Stimulated activated naive CD8-positive, alpha-beta T cell treated with anti-CD3 and anti-CD28 coated beads, Interleukin-15, Interleukin-2, amounts not matched to agents 100 U/mL and 50 U/mL, for 24 hours (primary cell): Measurements from ENCODE around the gene SLC22A12.

Experiments used
- ATAC-seq: fragments of 150-1000 bp; cut with Tn5 transposase; one replicate; pipeline ENCODE4 v1.10.0; 2021
- DNase-seq: peaks from one replicate; pipeline ENCODE4 v3.0.0; 2021

The SLC22A12 gene

DNA sequence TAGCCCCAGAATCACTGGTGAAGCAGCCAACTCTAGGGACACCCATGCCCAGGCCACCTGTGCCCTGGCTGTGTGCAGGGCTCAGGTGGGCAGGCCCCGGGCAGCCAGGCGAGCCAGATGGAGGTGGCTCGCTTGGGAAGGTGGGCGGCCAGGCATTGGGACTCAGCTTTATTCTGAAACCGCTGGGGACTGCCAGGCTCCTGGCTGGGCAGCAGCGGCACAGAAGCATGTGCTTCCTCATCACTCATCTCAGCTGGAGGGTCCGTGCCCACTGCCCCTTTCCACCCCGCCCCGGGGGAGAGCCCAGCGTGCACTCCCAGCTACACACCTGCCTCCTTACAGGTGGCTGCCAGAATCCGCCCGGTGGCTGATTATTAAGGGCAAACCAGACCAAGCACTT, 27.1 kb upstream of the SLC22A12 start:
- no peak for ATAC-seq

DNA sequence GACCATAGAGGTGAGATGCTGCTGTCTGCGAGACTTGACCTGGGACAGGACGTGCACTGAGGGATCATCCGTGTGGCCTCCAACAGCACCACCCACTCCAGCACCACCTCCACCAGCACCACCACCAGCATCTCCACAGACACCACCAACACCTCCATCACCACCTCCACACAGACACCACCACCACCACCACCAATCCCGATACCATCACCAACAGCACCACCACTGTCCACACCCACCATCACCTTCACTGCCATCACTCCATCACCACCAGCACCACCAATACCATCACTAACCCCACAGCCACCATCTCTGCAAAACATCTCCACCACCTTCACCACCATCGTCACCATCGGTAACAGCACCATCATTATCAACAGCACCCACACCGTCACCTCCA, 26.6 kb upstream of the SLC22A12 start:
- DNase-seq = no peak
- no peak for ATAC-seq

More for the DNA sequence above, 27.1 kb upstream of the SLC22A12 start:
- no peak for DNase-seq

DNA sequence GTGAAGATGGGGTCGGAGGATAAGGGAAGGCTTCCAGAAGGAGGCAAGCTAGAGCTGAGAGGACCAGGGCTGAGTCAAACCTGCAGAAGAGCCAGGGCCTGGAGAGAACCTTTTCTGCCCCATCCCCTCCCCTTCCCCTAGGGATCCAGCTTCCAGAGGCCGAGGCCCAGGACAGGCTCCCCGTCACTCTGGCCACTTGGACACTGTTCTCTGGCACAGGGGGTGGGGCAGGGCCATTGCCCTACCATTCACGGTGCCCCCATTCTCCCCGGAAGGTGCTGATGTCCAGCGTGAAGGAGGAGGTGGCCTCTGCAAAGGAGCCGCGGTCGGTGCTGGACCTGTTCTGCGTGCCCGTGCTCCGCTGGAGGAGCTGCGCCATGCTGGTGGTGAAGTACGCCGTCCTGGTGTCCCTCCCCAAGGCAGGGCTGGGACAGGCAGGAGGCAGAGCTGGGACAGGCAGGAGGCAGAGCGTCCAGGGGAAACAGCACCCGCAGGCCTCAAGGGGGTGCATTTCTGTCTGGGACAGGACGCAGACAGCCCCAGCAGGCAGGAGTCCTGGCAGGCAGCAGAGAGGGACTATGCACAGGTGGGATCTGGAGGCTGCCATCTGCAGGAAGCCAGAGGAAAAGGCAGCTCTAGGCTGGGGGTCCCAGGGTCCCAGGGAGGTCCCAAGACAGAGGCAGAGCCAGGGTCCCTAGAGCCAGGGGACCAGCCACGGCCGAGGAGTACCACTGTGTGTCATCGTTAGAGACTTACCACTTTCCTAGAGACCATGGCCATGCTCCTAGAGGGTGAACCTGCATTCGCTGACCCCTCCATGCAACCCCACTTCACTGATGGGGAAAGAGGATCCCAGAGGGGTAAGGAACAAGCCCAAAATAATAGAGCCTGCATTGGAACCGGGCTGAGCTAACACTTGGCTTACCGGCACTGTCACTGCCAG, 25.8 kb upstream of the SLC22A12 start:
- DNase-seq (no peak), ATAC-seq (no peak)

DNA sequence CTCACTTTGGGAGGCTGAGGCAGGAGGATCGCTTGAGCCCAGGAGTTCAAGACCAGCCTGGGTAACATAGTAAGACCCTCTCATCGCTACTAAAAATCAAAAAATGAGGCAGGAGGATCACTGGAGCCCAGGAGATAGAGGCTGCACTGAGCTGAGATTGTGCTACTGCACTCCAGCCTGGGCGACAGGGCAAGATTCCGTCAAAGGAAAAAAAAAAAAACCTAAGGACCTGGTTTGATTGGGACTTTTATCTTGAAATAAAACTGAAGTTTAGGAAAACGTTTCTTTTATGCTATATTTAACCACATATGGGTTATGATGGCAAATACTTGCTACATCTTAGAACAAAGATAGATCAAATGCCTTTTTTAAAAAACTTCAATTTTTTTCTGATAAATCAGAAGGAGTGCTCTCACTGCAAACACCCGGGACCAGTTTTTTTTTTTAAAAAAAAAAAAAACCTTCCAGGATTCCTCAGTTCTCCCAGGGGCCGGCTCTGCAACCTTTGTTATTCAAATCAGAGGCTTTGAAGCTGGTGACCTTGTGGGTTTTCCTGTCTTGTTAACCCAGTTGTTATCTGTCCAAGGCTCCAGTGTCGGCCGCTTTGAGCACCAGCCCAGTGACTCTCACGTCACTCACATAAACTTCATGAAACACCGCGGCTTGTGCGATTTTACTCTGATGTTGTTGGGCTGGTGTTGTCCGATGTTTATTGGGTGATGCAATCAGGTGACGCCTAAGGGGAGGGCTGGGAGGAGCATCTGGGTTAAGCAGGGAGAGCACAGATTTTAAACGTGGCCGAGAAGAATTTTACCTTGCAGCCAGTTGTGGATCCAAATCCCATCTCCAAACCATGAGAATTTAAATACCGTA, 24.7 kb upstream of the SLC22A12 start:
- DNase-seq (peak; percentile 19), ATAC-seq (peak; percentile 33)

DNA sequence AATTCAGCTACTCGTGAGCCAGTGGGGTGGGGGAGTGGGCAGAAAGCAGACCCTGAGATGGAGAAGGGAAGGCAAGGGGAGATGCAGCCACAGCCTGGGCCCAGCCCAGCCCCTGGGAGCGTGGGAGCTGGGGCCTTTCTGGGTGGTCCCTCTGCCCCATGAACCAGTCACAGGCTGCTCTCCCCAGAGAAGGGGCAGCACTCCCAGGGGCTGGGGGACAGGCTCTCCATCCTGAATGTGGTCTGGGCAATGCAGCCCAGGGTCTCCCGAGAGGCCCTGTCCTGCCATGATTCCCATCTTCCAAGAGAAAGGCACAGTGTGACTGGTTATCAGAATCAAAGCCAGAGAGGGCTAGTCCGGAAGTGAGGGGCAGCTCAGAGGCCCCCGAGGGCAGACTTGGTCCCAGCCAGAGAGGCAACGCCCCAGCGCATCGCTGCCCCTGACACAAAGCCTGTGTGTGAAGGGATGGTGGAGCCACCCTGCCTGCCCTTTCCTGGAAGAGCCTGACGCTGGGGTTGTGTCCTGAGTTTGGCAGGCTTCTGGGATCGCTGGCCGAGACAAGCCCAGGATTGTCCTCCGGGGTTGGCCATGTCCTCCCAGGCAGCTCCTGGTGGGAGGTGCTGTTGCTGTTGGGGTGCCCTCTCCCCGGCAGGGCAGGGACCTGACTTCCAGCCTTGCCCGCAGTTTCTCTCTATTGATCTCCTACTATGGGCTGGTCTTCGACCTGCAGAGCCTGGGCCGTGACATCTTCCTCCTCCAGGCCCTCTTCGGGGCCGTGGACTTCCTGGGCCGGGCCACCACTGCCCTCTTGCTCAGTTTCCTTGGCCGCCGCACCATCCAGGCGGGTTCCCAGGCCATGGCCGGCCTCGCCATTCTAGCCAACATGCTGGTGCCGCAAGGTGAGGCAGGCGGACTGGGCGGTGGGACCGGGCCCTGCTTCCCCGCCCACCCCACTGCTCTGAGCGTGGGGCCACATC, 23.8 kb upstream of the SLC22A12 start:
- DNase-seq = no peak
- ATAC-seq = no peak

DNA sequence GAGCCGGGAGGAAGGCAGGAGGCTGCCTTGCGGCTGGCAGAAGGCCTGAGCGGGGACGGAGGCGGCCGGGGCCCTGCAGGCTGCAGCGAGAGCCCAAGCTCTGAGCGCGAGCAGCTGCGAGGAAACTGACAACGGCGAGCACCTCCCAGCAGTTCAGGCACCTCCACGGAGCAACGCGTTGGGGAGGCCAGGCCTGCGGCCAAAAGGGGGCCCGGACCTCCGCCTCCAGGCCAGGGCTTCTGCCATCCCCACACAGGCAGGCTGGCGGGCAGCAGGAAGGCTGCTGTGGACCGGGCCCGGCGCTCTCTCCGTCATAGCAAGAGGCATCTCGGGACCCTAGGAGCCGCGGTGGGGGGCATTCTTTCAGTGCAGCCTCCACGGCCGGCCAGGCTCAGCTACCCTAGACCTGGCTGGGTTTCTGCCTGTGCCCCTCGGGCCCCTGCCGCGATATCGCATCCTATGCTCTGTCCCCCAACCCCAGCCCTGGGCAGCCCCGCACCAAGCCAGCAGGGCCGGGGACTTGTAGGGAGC, 22.9 kb upstream of the SLC22A12 start:
- DNase-seq (no peak), ATAC-seq (no peak)

DNA sequence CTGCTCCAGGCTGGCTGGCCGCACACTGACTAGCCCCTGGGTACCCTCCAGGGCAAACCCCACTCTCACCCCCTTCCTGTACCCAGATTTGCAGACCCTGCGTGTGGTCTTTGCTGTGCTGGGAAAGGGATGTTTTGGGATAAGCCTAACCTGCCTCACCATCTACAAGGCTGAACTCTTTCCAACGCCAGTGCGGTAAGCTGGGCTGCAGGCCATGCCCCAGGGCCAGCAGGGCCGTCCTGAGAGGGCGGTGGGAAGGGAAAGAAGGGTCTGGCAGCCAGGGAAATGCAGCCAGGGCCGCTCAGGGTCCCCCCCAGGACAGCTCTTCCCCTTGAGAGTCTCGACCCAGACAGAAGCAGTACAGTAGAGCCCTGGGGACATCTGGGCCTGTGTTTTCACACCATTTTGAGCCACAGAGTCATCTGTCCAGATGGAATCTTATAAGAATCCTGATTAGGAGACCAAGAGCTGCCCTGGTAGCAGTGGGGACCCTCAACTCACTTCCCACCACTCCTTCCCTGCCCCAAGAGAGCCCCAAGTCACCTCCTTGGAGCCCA, 22.4 kb upstream of the SLC22A12 start:
- ATAC-seq = no peak
- no peak for DNase-seq

DNA sequence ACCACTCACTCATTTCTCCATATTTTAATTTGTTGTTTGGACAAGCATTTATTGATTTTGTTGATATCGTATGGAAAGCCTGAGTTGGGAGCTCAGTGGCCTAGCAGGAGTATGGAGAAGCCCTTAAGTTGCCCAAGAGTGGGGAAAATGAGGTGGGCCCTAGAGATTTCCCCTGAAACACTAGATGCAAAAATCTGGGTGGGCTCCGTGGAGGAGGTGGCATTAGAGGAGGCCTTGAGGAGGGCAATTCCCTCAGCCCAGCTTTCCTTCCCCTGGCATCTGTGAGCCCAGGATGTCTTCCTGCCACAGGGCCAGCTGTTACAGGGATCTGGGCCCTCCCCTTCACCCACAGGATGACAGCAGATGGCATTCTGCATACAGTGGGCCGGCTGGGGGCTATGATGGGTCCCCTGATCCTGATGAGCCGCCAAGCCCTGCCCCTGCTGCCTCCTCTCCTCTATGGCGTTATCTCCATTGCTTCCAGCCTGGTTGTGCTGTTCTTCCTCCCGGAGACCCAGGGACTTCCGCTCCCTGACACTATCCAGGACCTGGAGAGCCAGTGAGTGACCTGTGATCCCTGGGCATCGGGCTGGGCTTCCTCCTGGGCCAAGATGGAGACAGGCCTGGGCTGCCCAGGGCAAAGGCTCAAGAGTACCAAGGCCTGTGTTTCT, 21.6 kb upstream of the SLC22A12 start:
- ATAC-seq (no peak), DNase-seq (no peak)

DNA sequence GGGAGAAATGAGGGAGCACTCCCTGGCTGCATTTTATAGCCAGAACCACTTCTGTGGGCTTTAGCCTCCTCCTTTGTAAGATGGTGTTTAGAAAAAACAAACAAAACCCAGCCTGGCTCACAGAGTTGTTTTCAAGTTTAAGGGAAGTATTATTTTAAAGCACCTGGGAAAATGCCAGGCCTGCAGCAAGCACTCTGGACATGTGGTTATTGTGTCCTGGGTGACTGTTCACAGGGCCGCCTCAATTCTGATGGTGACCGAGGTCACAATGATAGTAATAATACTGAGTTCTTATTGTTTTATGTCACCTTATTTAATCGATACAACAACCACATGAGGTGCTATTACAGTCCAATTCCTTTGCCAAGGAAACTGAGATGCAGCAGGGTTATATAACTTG, 20.7 kb upstream of the SLC22A12 start:
- ATAC-seq (no peak), DNase-seq (no peak)

DNA sequence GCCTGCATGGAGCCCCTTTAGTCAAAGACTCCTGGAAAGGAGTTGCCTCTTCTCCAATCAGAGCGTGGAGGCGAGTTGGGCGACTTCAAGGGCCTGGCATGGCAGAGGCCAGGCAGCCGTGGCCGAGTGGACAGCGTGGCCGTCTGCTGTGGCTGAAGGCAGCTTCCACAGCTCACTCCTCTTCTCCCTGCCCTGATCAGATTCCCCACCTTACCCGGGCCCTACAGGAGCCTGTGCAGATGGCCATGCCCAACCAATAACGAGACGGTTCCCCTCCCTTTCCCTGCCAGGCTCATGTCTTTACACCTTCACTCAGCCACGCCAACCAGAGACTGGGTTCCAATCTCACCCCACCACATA, 20.0 kb upstream of the SLC22A12 start:
- DNase-seq = no peak
- ATAC-seq = no peak

DNA sequence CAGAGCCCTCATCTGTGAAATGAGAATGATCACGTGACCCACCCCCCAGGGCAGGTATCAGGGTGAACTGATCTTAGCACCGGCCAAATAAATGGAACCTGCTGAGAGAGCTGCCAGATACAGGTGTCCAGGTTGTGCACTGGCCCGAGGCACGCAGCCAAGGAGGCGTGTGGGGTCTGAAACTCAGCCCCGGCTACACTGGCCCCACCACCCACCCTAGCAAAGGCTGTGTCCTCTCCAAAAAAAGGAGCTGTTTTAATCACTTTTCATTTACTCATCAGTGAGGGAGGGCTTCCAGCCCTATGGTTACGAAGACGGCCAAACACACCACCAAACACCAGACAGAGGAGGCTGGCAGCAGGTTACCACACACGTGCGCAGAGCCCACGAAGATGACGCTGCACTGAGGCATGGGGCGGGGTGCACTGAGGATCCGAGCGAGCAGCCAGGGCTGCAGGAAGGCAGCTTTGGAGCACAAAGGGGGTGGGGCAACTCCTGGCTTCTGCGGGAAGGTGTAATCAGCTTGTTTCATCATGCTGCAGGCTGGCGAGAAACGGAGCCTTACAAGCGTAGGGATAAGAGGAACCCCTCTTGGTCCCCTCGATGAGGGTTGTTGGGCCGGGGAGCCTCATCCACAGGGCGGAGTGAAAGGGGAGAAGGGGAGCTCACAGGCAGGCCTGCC, 19.5 kb upstream of the SLC22A12 start:
- DNase-seq = no peak
- no peak for ATAC-seq

DNA sequence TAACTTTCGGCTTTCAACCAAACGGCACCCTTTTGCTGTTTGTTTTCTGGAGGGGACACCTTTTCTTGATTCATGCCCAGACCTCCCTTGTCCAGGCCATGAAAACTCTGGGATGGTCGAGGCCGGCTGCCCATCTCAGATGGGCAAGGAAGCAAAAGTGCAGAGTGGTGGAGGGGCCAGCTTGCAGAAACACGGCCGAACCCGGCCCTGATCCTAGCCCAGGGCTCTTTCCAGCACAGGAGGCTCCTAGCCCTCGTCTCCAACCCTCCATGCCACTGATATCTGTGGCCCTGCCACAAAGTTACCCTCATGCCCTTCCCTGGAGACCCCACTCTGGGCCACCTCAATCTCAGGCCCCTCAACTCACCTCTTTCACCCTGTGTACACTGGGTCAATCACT, 18.9 kb upstream of the SLC22A12 start:
- ATAC-seq = no peak
- no peak for DNase-seq

DNA sequence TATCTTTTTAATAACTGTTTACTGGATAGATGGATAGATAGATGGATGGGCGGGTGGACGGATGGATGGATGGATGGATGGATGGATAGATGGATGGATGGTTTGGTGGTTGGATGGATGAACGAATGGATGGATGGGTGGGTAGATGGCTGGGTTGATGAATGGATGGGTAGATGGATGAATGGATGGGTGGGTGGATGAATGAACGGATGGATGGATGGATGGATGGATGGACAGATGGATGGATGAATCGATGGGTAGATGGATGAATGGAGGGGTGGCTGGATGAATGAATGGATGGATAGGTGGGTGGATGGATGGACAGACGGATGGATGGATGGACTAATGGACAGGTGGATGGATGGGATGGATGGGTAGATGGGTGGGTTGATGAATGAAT, 13.8 kb upstream of the SLC22A12 start:
- no peak for DNase-seq
- ATAC-seq = no peak

DNA sequence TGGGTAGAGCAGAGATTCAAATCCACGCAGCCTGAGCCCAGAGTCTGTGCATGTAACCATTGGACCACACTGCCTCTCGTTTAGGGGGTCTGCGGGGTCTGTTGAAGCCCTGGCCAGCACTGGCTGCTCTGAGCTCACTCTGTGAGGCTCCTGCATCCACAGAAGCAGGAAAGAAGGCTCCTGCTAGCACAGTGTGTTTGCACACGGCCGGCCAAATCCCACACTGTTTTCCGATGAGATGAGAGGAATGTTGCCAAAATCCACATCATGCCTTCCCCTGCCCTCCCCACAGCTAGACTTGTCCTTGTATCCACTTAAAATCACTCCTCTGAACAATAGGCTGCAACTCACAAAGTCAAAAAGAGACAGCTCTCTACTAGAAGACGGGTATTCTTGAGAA, 10.6 kb upstream of the SLC22A12 start:
- no peak for ATAC-seq
- DNase-seq = no peak

DNA sequence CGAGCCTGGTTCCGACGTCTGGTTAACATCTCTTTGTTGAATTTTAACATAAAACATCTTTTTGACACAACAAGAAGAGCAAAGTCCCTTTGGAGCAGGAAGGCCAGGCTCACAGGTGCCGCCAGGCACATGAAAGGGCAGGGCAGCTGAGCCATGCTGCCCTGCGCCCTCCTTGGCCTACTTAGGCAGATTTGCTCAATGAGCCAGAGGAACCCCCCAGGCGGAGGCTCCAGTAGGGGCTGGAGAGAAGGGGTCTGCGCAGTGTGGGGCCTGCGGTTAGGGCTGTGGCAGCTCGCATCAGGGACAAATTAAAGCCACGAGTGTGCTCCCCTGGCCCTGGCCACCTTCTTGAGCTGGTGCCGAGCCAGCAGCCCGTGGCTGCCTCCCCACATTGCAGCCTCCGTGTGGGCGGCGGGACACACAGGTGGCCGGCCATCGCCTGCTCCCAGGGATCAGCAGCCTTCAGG, 9.9 kb upstream of the SLC22A12 start:
- ATAC-seq (no peak), DNase-seq (no peak)

DNA sequence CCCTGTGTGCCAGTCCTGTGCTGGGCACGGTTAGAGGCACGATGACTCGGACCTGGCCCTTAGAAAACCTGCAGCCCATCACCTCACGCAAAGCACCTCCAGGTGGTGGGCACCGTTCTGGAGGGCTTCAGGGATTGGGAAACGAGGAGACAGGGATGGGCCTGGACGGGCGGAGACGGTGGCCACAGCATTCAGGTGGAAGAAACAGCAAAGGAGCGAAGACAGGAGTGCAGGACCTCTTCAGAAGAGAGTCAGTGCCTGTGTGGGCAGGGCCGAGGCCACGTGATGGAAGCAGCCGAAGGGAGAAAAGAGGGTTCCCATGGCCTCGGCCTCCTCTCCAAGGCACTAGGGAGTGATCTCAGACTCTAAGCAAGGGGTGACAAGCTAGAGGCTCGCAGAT, 8.1 kb upstream of the SLC22A12 start:
- no peak for ATAC-seq
- no peak for DNase-seq

DNA sequence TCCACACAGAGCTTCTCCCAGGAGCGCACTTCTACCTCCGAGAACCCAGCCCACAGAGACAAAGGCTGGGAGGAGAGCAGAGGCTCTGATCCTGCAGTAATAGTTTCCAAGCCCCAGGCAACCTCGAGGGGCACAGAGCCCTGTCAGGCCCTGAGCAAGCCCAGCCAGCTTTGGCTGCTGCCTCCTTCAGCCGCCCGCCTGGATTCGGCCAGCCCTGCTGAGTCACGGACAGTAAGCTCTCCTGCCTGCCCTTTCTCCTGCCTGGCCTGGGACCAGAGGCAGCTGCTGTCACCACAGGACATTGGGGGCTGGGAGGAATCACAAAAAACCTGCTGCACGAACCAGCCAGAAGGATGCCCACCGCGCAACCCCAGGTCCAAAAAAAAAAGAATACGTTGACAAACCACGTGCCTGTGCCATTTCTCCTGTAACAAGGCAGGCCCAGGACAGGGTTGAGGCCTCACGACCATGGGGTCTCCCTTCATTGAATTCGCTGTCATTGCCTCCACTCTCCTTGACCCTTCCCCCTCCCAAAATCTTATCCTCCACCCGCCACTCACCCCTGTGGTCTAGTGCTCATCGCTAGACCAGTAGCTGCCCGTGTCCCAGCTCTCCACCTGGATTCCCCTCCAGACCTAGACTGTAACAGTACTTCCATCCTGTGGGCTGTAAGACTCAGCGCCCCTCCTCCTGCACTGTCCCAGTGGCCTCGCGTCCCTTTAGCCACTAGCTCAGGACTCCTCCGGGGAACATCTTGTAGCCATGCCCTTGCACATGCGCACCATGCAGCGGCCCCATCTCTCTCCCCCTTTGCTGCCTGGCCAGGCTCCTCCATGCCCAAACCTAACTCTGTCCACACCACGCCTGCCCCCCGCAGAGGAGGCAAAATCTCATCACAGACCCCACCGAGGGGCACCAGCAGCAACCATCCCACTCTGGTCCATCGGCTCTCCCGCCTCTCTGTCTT, 7.4 kb upstream of the SLC22A12 start:
- no peak for DNase-seq
- ATAC-seq = no peak

DNA sequence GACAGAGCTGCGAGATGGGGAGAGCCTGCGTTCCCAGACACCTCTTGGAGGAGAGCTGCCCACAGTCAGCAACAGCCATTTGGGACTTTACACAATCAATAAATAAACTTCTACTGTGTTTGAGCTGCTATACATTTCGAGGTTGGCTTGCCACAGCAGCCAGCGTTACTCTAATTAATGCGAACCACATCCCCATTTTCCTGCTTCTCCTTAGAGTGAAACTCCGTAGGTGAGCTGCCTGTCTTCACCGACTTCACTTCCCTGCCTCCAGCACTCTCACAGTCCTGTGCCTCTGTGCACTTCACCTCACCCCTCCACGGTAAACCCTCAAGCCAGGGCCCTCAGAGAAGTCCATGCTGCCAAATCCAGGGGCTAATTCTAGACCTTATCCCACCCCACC, 5.9 kb upstream of the SLC22A12 start:
- DNase-seq (no peak), ATAC-seq (no peak)

DNA sequence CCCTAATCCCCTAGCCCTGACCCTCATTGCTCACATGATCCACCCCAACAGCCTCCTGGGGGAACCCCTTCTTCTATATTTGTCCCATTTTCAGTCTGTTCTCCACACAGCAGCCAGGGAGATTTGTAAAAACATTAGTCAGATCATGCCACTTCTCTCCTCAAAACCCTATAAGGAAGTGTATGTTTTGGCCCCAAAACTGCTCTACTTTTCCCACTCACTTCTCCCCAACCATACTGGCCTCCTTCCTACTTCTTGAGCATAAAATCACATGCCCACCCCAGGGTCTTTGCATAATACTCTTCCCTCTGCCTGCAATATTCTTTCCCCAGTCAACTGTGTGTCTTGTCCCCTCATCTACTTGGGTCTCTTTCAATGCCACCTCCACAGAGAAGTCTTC, 4.7 kb upstream of the SLC22A12 start:
- DNase-seq = no peak
- no peak for ATAC-seq
